Measurements from ENCODE around the gene OGDHL.
"Not testable (repeated sequence)": the region's sequence is repeated elsewhere in the genome, so short reads cannot be mapped to it uniquely, and the experiment has no call there.

Gene OGDHL

GRCh38 chr10:49766484-49766883 is 4.4 kb upstream of the OGDHL start:
- peaks cover 4% of the 10 kb centered on the region for H3K4me1 Mint-ChIP-seq (ENCODE audit: low read depth)
- H3K9me3 Mint-ChIP-seq: no peaks in the 10 kb centered on the region
- no peak overlapping the region for H3K27ac Mint-ChIP-seq
- no peak overlapping the region for H3K4me3 Mint-ChIP-seq
- no peaks in the 10 kb centered on the region for H3K36me3 Mint-ChIP-seq (ENCODE audit: low read depth)
- peaks cover 54% of the 10 kb centered on the region for H3K27me3 Mint-ChIP-seq (ENCODE audit: low read depth)

DNA sequence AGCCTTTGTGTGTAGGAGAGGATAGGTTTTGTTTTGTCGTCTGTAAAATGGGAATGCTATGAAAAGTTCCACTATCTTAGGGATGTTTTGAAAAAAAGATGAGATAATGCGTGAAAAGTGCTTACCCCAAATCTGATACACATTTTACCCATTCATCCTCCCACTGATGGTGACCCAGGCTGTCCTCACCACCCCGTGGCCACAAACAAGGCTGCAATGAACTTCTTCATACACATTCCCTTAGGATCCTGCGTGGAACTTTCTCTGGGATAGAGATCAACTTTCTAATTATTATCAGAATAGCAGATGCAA is 399 bp upstream of the OGDHL start:
- Mint-ChIP-seq H3K4me3 (no peak overlapping the region), H3K4me1 (ENCODE audit: low read depth) (peaks cover 4% of the 10 kb centered on the region), H3K9me3 (no peaks in the 10 kb centered on the region), H3K27ac (no peak overlapping the region), H3K36me3 (ENCODE audit: low read depth) (no peaks in the 10 kb centered on the region), H3K27me3 (ENCODE audit: low read depth) (peaks cover 34% of the 10 kb centered on the region)

DNA sequence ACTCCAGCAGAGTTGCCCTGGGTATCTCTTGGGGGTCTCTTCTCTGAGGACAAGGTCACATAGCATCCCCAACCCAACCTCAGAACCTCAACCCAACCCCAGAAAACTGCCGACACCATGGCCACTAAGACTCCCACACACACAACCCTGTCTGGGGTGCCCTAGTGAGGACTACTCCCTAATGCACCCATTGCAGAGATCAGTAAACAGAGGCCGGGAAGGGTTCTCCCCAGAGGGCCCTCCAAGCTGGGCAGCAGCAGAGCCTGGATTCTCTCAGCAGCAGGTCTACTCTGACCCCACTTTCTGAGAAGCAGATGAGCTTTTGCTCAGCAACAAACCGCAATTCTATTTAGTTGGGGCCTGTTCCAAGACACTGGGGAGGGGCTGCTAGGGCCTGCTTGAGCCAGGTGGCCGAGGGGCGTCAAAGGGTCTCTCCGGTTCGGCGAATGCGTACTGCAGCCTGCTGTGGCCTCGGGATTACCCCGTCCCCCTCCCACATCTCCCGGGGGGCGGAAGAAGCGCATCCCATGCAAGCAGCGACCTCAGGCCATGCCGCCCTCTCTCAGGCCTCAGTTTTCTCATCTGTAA is 828 bp downstream of the OGDHL start:
- Mint-ChIP-seq H3K9me3 (no peaks in the 10 kb centered on the region), H3K36me3 (ENCODE audit: low read depth) (no peaks in the 10 kb centered on the region), H3K4me1 (ENCODE audit: low read depth) (peaks cover 4% of the 10 kb centered on the region), H3K27ac (no peak overlapping the region), H3K27me3 (ENCODE audit: low read depth) (peaks cover 25% of the 10 kb centered on the region), H3K4me3 (peak overlapping the region; percentile 34)

DNA sequence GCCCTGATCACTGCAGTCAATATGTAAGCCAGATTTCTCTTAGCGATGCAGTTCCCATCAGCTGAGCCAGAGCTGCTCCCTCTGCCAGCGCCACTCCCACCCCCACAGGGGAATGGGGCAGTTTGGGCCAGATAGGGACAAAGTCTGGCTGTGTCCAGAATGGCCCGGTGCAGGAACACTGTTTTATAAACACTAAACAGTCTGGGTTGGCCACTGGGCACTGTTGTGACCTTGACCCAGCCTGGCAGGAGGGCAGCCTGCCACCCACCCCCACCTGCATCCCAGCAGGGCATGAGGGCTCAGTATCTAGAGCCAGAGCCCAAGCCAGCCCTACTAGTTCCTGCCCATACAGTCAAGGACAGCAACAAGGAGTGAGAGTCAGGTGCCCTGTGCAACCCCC is 1.3 kb downstream of the OGDHL start:
- Mint-ChIP-seq H3K27me3 (ENCODE audit: low read depth) (peaks cover 23% of the 10 kb centered on the region), H3K4me1 (ENCODE audit: low read depth) (peaks cover 4% of the 10 kb centered on the region), H3K36me3 (ENCODE audit: low read depth) (no peaks in the 10 kb centered on the region), H3K27ac (no peak overlapping the region), H3K4me3 (peak overlapping the region; percentile 34), H3K9me3 (no peaks in the 10 kb centered on the region)

DNA sequence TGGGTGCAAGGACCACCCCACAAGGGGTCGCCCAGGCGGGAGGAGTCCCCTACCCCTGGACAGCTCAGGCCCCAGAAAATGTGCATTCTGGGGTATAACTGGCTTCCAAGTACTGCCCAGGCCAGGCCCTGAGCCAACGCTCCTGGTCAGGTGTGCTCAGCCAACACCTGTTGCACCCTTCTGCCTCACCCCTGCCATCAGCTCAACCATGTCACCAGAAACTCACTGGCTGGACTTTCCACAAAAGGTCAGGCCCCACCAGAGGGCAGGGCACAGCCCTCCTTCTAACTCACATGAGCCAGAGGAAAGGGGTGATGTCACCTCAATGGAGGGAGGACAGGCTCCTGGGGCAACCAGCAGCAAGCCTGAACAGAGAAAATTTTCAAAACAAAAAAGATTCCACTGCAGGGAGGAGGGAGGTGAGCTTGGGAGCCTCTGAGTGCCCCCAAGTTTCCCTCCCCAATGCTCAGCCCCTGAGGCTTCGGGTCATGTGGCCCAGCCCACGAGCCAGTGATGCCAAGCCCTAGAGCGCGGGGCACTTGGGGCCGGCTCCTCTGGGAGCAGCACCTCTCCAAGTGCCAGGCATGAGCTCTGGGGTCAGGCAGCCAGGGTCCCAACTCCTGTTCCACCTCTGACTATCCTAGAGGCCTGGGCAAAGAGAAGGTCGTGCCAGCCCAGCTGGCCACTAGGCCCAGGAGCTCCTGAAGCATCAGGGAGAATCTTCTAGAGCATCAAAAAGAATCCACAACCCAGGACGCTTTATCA is 2.2 kb downstream of the OGDHL start:
- Mint-ChIP-seq H3K36me3 (ENCODE audit: low read depth) (no peaks in the 10 kb centered on the region), H3K4me3 (no peak overlapping the region), H3K27me3 (ENCODE audit: low read depth) (peaks cover 23% of the 10 kb centered on the region), H3K4me1 (ENCODE audit: low read depth) (peaks cover 4% of the 10 kb centered on the region), H3K27ac (no peak overlapping the region), H3K9me3 (no peaks in the 10 kb centered on the region)

DNA sequence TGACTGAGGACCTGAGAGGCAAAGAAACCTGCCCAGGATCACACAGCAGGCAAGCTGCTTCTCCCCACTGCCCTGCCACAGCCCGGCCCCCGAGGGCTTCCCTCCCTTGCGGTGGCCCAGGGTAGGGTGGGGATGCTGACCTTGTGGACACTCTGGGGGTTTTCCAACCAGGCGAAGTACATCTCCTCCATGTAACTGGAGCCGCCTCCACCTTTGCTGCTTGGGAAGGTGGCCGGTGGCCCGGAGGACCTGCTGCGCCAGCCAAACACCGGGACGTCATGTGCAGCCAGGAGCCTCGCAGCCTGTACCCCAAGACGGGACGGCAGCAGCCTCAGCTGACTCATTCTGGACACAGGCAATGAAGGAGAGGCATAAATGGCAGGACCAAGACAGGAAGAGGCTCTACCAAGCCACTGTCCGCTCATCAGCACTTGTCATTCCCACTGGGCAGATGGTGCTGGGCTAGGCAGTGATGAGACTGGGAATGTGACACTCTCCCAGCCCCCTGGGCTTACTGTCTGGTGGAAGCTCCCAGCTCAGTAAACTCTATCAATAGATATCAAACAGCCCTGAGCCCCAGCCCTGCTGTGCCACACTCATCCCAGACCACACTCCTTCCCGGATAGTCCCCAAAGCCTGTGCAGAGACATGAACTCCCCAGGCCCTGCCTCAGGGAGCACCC is 3.7 kb downstream of the OGDHL start:
- Mint-ChIP-seq H3K4me1 (ENCODE audit: low read depth) (peaks cover 4% of the 10 kb centered on the region), H3K36me3 (ENCODE audit: low read depth) (no peaks in the 10 kb centered on the region), H3K27me3 (ENCODE audit: low read depth) (peaks cover 16% of the 10 kb centered on the region), H3K9me3 (no peaks in the 10 kb centered on the region), H3K27ac (no peak overlapping the region), H3K4me3 (no peak overlapping the region)

- Mint-ChIP-seq H3K27ac (no peak overlapping the region), H3K4me1 (ENCODE audit: low read depth) (no peaks in the 10 kb centered on the region), H3K4me3 (no peak overlapping the region), H3K27me3 (ENCODE audit: low read depth) (peaks cover 4% of the 10 kb centered on the region), H3K36me3 (ENCODE audit: low read depth) (no peaks in the 10 kb centered on the region), H3K9me3 (no peaks in the 10 kb centered on the region)
Observed at GRCh38 chr10:49756641-49757040, 5.5 kb downstream of the OGDHL start.

- no peaks in the 10 kb centered on the region for H3K36me3 Mint-ChIP-seq (ENCODE audit: low read depth)
- peaks cover 2% of the 10 kb centered on the region for H3K27me3 Mint-ChIP-seq (ENCODE audit: low read depth)
- H3K4me3 Mint-ChIP-seq: no peak overlapping the region
- no peaks in the 10 kb centered on the region for H3K9me3 Mint-ChIP-seq
- no peaks in the 10 kb centered on the region for H3K4me1 Mint-ChIP-seq (ENCODE audit: low read depth)
- no peak overlapping the region for H3K27ac Mint-ChIP-seq
Observed at GRCh38 chr10:49756031-49756430, 6.1 kb downstream of the OGDHL start.

DNA sequence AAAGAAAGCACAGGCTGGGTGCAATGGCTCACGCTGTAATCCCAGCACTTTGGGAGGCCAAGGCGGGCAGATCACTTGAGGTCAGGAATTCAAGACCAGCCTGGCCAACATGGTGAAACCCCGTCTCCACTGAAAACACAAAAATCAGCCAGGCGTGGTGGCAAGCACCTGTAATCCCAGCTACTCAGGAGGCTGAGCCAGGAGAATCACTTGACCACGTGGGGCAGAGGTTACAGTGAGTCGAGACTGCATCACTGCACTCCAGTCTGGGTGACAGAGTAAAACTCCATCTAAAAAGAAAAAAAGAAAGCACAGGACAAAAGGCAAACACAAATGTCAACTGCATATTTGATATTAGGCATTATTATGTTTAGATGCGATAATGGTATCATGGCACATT is 7.2 kb downstream of the OGDHL start:
- not testable (repeated sequence) for H3K27ac Mint-ChIP-seq; H3K36me3 Mint-ChIP-seq (ENCODE audit: low read depth); H3K27me3 Mint-ChIP-seq (ENCODE audit: low read depth); H3K4me1 Mint-ChIP-seq (ENCODE audit: low read depth); H3K9me3 Mint-ChIP-seq; H3K4me3 Mint-ChIP-seq

GRCh38 chr10:49752584-49752983 is 9.5 kb downstream of the OGDHL start:
- H3K27me3 Mint-ChIP-seq (ENCODE audit: low read depth): no peaks in the 10 kb centered on the region
- H3K36me3 Mint-ChIP-seq (ENCODE audit: low read depth): no peaks in the 10 kb centered on the region
- no peaks in the 10 kb centered on the region for H3K9me3 Mint-ChIP-seq
- H3K4me1 Mint-ChIP-seq (ENCODE audit: low read depth): no peaks in the 10 kb centered on the region
- H3K27ac Mint-ChIP-seq: no peak overlapping the region
- H3K4me3 Mint-ChIP-seq: no peak overlapping the region

DNA sequence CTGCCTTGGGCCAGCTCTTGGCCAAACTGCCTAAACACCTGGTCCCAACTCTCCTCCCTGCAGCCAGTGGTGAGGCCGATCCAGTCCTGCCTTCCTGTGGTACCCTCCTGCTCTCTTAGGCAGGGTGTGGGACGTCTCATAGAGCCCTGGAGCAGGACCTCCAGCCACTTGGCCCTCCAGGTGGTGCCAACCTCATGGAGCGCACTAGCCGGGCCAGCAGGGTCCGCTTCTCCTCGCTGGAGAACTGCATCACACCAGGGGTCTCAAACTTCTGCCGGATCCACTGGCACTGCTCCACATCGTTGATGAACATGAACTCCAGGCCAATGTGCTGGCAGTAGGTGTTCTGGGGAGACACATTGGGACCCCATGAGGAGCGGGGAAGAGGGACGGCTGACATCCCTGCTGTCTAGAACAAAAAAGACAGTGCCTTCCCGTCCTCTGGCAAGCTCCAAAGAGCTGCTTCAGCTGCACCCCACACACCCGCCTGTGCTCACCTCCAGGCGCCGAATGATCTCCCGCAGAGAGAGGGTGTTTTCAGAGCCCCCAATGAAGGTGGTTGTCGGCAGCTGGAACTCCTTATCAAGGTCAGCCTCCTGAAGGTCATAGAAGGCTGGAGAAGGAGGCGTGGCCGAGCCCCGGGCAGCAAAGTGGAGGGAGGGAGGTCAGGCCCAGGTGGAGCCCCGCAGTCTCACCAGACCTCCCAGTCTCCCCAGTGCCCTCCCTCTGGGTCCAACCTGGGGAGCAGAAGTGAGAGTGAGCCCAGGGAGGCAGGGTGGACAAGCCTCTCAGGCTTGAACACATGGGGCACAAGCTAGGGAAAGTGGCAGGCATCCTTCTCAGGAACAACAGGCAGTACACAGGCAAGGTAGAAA is 10.2 kb downstream of the OGDHL start:
- H3K4me3 Mint-ChIP-seq: no peak overlapping the region
- H3K4me1 Mint-ChIP-seq (ENCODE audit: low read depth): no peaks in the 10 kb centered on the region
- H3K27ac Mint-ChIP-seq: no peak overlapping the region
- H3K27me3 Mint-ChIP-seq (ENCODE audit: low read depth): no peaks in the 10 kb centered on the region
- no peaks in the 10 kb centered on the region for H3K9me3 Mint-ChIP-seq
- no peaks in the 10 kb centered on the region for H3K36me3 Mint-ChIP-seq (ENCODE audit: low read depth)

DNA sequence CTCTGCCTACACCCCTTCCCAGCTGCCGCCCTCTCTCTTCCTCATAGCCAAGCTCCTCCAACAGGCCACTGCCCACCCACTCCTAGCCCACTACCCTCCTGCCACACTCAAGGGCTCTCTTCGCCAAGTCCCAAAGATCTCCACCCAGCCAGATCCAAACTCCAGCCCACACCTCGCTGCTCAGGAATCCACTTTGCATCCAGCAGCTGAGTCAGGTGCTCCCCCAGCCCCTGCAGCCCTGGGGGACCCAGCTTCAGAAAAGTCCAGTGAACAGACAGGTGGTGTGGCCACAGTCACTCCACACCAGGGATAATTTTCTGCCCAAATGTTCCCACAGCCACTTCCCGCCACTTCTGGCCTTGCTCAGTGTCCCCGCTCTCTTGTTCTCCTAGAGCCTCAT is 10.9 kb downstream of the OGDHL start:
- no peaks in the 10 kb centered on the region for H3K36me3 Mint-ChIP-seq (ENCODE audit: low read depth)
- no peak overlapping the region for H3K4me3 Mint-ChIP-seq
- no peaks in the 10 kb centered on the region for H3K27me3 Mint-ChIP-seq (ENCODE audit: low read depth)
- no peaks in the 10 kb centered on the region for H3K9me3 Mint-ChIP-seq
- no peak overlapping the region for H3K27ac Mint-ChIP-seq
- H3K4me1 Mint-ChIP-seq (ENCODE audit: low read depth): no peaks in the 10 kb centered on the region

DNA sequence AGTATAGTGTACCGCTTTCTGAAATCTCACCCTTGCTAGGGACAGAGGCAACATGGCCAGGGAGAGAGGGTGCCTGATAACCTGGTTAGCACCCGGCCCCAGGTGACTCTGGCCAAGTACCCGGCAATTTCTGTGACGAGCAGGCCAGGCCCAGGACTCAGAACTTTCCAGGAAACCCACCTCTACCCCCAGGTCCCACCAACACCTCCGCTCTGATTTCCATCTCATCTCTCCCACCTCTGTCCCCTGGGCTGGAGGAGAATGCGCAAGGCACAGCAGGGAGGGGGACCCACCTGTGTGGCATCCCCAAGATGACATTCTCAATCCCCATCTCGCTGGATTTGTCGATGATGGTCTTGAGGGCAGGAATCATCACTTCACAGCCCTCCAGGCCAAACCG is 11.6 kb downstream of the OGDHL start:
- Mint-ChIP-seq H3K4me3 (no peak overlapping the region), H3K4me1 (ENCODE audit: low read depth) (no peaks in the 10 kb centered on the region), H3K36me3 (ENCODE audit: low read depth) (no peaks in the 10 kb centered on the region), H3K9me3 (no peaks in the 10 kb centered on the region), H3K27me3 (ENCODE audit: low read depth) (no peaks in the 10 kb centered on the region), H3K27ac (no peak overlapping the region)

DNA sequence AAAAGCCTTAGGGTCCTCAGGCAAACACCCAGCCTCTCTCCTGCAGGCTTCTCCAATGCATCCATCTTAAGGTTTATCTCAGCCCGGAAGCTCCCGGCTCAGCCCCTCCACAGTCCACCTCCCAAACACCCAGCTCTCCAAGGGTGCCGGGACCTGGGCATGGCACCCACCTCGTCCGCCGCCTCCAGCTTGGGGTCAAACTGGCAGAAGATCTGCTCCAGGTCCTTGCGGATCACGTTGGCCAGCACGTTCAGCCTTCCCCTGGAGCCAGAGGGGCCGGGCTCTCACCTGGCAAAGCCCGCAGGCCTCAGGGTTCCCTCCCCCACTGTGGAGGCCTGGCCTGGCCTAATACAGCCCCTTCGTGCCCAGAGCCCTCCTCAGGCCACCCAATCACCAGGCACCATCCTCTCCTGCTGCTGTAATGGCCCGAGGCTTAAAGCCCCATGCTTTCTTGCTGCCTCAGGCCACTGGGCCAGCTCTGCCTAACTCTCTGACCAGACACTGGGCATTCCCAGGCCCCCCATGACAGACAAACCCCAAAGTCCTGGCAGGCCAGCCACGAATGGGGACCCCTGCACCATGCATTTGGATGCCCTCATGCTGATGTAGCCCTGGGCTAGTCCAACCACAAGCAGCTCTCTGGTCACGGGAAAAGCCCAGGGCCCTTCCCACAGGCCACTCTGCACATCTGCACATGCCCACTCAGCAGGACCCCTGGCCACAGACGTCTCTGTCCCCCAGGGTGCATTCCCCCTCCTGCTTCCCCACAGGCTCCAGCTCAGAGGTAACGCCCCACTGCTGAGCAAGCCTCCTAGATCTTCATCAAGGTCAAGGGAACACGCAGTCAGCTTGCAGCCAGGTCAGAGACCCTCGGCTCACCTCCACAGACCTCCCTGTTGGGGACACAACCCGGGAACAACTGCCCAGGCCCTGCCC is 12.3 kb downstream of the OGDHL start:
- H3K4me1 Mint-ChIP-seq (ENCODE audit: low read depth): no peaks in the 10 kb centered on the region
- H3K9me3 Mint-ChIP-seq: no peaks in the 10 kb centered on the region
- no peak overlapping the region for H3K27ac Mint-ChIP-seq
- H3K27me3 Mint-ChIP-seq (ENCODE audit: low read depth): no peaks in the 10 kb centered on the region
- no peaks in the 10 kb centered on the region for H3K36me3 Mint-ChIP-seq (ENCODE audit: low read depth)
- no peak overlapping the region for H3K4me3 Mint-ChIP-seq

All from T-helper 1 cell treated with Interleukin-12 subunit alpha and Interleukin-12 subunit beta and Interleukin-4 antibody, amounts not matched to agents 30 μg/mL and 1 μg/mL, for 36 hours (primary cell).